HG03575 (cell line): ENCODE data around the gene WNT5B.
"Not testable (repeated sequence)": the region's sequence is repeated elsewhere in the genome, so short reads cannot be mapped to it uniquely, and the experiment has no call there.

Source experiments
- ATAC-seq: cut with Tn5 transposase; IDR thresholded peaks from one replicate; pipeline ENCODE4 v1.9.1; 2021; ENCODE audit not compliant: unreplicated experiment, insufficient number of reproducible peaks, low FRiP score; ENCODE audit errors: extremely low read depth

WNT5B gene

GRCh38 chr12:1595026-1595561 is 33.9 kb upstream of the WNT5B start:
- no peak for ATAC-seq

- ATAC-seq = no peak
Observed at GRCh38 chr12:1595690-1596347, 33.2 kb upstream of the WNT5B start.

GRCh38 chr12:1598757-1599156 is 30.3 kb upstream of the WNT5B start:
- no peak for ATAC-seq

GRCh38 chr12:1602706-1603105 is 26.3 kb upstream of the WNT5B start:
- not testable (repeated sequence) for ATAC-seq

GRCh38 chr12:1603269-1603993 is 25.6 kb upstream of the WNT5B start:
- no peak for ATAC-seq

- ATAC-seq = no peak
Observed at GRCh38 chr12:1604464-1604863, 24.6 kb upstream of the WNT5B start.

DNA sequence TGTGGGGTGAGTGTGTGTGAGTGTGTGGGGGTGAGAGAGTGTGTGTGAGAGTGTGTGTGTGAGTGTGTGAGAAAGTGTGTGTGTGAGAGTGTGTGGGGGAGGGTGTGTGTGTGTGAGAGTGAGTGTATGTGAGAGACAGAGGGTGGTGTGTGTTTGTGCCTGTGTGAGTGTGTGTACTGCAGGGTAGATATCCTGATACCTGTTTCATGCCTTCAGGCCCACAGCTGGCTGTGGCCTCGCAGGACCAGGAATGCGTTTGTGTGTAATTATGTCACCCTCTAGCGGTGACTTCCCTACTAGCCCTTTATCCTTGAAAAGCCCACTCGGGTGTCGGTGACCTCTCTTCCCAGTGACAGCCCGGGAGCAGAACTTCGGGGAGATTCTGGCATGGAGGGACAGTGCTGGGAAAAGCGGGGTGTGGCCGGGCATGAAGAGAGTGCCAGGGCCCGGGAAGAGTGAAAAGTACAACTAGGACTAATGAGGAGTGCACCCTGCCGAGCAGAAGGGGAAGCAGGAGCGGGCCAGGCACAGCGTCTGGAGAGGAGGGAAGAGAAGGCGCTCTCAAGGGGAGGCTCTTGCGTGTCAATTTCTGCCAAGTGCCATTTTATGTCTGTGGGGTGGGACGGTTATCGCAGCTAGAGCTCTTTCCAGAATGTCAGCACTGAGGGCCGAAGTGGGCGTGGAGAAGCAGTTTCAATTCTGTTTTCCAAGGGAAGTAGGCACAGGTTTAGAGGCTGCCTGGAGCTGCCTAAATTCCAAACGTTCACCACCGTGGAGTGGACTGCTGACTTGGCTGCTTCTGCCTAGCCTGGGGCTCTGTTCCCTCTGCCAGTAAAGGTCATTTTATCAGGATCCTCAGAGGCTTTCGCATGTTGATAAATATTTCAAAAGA is 23.7 kb upstream of the WNT5B start:
- no peak for ATAC-seq

- ATAC-seq = no peak
Observed at GRCh38 chr12:1606021-1606622, 22.9 kb upstream of the WNT5B start.

- ATAC-seq = no peak
Observed at GRCh38 chr12:1607940-1608712, 20.9 kb upstream of the WNT5B start.

DNA sequence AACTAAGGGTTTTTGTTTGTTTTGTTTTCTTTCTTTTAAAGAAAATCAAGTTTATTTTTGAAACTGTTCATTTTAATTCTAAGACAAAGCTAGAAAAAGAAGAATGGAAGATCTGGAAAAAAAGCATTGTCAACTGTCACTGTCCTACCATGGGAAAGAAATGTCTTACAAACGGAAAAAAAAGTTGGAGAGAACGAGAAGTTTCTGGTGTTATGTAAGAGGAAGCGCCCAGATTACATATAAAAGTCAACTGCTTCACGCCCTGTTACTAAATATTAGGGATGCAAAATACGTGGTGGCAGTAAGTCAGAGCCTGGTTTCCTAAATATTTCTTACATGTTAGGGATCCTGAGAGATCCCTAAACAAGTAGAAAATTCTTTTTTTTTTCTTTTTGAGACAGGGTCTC is 20.3 kb upstream of the WNT5B start:
- no peak for ATAC-seq

GRCh38 chr12:1610072-1610643 is 18.9 kb upstream of the WNT5B start:
- no peak for ATAC-seq

- no peak for ATAC-seq
Observed at GRCh38 chr12:1611803-1612572, 17.0 kb upstream of the WNT5B start.

DNA sequence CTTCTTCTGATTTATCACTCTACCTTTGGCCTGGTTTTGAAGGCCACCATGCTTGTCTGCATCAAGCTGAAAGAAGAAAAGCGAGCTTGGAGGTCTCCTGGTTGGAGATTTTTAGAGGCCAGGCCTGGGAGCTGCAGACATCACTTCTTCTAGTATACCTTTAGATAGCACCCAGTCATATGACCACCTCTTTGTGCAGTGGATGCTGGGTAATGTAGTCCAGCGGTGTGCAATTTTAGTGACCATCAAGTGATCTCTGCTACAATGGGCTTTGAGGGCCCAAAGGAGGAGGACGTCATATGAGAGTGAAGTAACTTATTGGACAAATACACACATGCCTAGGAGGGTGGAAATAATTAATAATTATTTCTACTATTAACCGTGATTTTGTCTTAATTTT is 15.2 kb upstream of the WNT5B start:
- ATAC-seq = no peak

DNA sequence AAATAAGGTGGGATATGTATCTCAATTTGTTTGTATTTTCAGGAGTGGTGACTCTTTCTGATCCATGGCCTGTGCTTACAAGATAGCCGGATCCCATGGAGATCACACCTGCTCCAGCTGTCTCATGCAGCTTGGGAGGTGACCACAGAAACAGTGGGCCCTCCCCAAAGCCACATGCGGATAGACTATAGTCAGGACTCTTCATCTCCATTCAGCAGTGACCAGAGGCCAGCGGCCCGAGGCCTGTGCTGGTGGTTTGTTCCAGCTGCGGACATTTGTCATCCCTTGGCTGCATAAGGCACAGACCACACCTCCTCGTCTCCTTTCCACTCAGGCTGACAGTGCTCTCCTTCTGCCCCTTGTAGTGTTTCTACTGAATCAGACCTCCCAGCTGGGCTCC is 14.7 kb upstream of the WNT5B start:
- ATAC-seq = no peak

- ATAC-seq = no peak
Observed at GRCh38 chr12:1616233-1617066, 12.6 kb upstream of the WNT5B start.

GRCh38 chr12:1618489-1618888 is 10.5 kb upstream of the WNT5B start:
- no peak for ATAC-seq

DNA sequence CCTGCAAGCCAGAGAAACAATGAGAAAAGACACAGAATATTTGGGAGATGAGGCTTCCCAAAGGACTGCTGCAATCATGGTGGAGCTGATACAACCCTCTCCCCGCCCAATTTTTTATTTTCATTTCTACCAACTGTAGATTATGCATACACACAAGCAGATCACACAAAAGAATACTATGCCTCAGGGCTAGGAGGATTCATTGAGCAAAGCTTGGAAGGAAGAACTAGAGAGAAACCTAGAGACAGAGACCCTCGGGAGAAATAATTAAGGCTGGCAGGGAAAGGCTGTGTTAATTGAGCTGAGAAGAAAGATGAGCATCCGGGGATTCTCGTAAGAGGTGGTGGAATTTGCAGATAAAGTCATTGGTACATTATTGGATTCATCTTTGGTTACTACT is 9.9 kb upstream of the WNT5B start:
- ATAC-seq = no peak
